Activated T-helper 1 cell treated with anti-CD3 and anti-CD28 coated beads, Interleukin-12 subunit alpha, Interleukin-12 subunit beta, Interleukin-2, Interleukin-4 antibody, amounts not matched to agents 30 ng/mL and 10 ng/mL and 1 ng/mL, durations not matched to agents 14 hours and 24 hours and 36 hours (primary cell): ENCODE data around the gene MEP1A. TPM values are rescaled to one million over a fixed set of nuclear protein-coding genes. Genes with fewer than 3 reads are reported as not detected.
"Not testable (repeated sequence)": the region's sequence is repeated elsewhere in the genome, so short reads cannot be mapped to it uniquely, and the experiment has no call there.

ENCODE experiments used
- DNase-seq: peaks from one replicate; pipeline ENCODE4 v3.0.0; 2021; ENCODE audit warnings: low spot score
- H3K27ac Mint-ChIP-seq: one replicate; pipeline ENCODE4 v1.8.0; 2021; ENCODE audit warnings: mild to moderate bottlenecking, mixed read lengths
- H3K27me3 Mint-ChIP-seq: one replicate; pipeline ENCODE4 v1.8.0; 2022; ENCODE audit warnings: mild to moderate bottlenecking, moderate library complexity, mixed read lengths; ENCODE audit not compliant: insufficient read depth
- H3K36me3 Mint-ChIP-seq: one replicate; pipeline ENCODE4 v1.8.0; 2021; ENCODE audit warnings: low read depth, mixed read lengths
- H3K4me1 Mint-ChIP-seq: one replicate; pipeline ENCODE4 v1.8.0; 2021; ENCODE audit warnings: low read depth, mixed read lengths
- H3K4me3 Mint-ChIP-seq: one replicate; pipeline ENCODE4 v1.8.0; 2021; ENCODE audit warnings: mild to moderate bottlenecking, moderate library complexity, mixed read lengths
- H3K9me3 Mint-ChIP-seq: one replicate; pipeline ENCODE4 v1.8.0; 2021; ENCODE audit warnings: mixed read lengths
- intact Hi-C: fragments of 100-400 bp; cut with micrococcal nuclease; formaldehyde crosslinking; loops from one replicate; pipeline ENCODE4 v1.15.1; 2024
- total RNA-seq: library from RNA; stranded (reverse); gene quantifications from 2 replicates; pipeline ENCODE4 v1.2.3, GENCODE V29; 2022

MEP1A gene
- total RNA-seq, 1 donor from 2014 or later: not detected

DNA sequence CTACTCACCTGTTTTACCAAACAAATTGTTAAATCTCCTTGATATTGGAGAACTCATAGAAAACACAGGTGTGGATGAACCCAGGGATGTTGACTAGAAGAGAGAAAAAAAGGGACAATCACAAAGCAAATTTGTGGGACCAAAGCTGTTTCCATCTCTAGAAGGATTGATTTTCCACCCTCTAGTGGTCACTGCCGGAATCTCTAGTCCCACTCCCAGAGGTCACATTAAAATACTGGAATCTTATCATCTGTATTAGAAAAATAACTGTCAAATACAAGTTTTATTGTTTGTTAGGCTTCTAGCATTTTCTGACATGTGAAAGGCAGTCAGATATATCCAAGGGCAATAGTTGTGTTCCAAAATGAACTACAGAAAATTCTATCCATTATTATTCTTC lies 62.8 kb downstream of the MEP1A start:
- H3K36me3 Mint-ChIP-seq, intact Hi-C loops, H3K27me3 Mint-ChIP-seq, H3K4me1 Mint-ChIP-seq, H3K27ac Mint-ChIP-seq, H3K9me3 Mint-ChIP-seq, DNase-seq, H3K4me3 Mint-ChIP-seq: not testable (repeated sequence)

GRCh38 chr6:46862381-46862780 lies 69.2 kb downstream of the MEP1A start:
- Mint-ChIP-seq H3K9me3 (no peaks in the 10 kb centered on the region), H3K27me3 (peaks cover 5% of the 10 kb centered on the region), H3K4me1 (no peaks in the 10 kb centered on the region), H3K36me3 (no peaks in the 10 kb centered on the region), H3K4me3 (no peak overlapping the region), H3K27ac (no peak overlapping the region)
- DNase-seq: no peak
- intact Hi-C loops: no loop called here

DNA sequence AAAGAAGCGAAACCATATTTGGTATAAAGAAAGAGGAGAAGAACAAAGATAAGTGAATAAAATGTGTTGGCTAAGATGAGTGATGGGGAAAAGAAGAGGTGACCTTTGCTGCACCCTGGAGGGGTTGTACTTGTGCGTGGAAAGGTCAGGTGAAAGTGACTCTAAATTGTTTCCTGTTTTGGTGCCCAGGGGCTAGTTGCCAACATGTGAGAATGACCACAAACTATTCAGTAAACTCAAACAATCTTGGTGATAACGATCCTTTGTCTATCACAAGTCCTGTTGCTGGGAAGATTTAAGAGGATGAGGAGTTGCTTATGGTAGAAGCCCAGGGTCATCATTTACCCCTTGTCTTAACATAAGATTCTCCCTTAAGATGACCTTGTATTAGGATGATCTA lies 70.6 kb downstream of the MEP1A start:
- Mint-ChIP-seq H3K4me1 (no peaks in the 10 kb centered on the region), H3K9me3 (no peaks in the 10 kb centered on the region), H3K27ac (no peak overlapping the region), H3K4me3 (no peak overlapping the region), H3K36me3 (no peaks in the 10 kb centered on the region), H3K27me3 (peaks cover 6% of the 10 kb centered on the region)
- intact Hi-C loops: no loop called here
- no peak for DNase-seq

GRCh38 chr6:46865221-46865620 lies 72.0 kb downstream of the MEP1A start:
- Mint-ChIP-seq H3K36me3 (no peaks in the 10 kb centered on the region), H3K4me3 (no peak overlapping the region), H3K27ac (no peak overlapping the region), H3K4me1 (no peaks in the 10 kb centered on the region), H3K9me3 (no peaks in the 10 kb centered on the region), H3K27me3 (peaks cover 6% of the 10 kb centered on the region)
- intact Hi-C loops: no loop called here
- no peak for DNase-seq

DNA sequence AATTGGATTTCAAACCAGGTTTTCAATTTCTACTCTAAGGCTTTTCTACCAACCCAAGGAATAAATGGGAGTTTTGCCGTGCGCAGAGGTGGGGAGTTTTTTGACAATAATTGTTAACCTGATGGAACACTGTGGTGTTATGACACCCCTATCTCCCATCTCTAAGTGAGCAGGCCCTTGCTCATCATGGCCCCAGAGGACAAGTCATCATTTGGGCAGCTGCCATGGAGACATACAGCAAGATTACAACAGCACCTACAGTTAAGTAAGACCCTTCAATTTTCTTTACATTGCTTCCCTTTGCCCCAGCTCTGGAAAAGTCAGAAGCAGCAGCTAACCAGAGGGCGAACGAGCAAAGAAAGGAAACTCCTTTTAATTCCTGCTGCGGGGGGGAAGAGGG lies 74.2 kb downstream of the MEP1A start:
- Mint-ChIP-seq H3K27me3 (peaks cover 7% of the 10 kb centered on the region), H3K27ac (no peak overlapping the region), H3K9me3 (no peaks in the 10 kb centered on the region), H3K36me3 (no peaks in the 10 kb centered on the region), H3K4me3 (no peak overlapping the region), H3K4me1 (no peaks in the 10 kb centered on the region)
- DNase-seq: no peak
- intact Hi-C loops: no loop called here

- Mint-ChIP-seq H3K27me3 (peaks cover 1% of the 10 kb centered on the region), H3K4me1 (no peaks in the 10 kb centered on the region), H3K4me3 (no peak overlapping the region), H3K27ac (no peak overlapping the region), H3K36me3 (no peaks in the 10 kb centered on the region), H3K9me3 (no peaks in the 10 kb centered on the region)
- no peak for DNase-seq
- intact Hi-C loops: no loop called here
These were observed 82.9 kb downstream of the MEP1A start for GRCh38 chr6:46876126-46876525.

DNA sequence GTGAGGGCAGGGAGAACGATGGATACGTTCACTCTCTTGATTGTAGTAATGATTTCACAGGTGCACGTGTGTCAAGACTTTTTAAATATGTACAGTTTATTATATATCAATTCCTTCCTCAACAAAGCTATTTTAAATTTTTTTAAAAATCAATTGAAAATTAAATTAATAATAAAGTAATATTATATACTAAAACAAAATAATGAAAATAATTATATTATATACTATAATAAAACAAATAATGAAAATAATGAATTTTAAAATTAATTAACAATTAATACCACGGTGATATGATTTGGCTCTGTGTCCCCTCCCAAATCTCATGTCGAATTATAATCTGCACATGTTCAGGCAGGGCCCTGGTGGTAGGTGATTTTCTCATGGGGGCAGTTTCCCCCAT lies 85.8 kb downstream of the MEP1A start:
- H3K4me1 Mint-ChIP-seq: no peaks in the 10 kb centered on the region
- H3K36me3 Mint-ChIP-seq: no peaks in the 10 kb centered on the region
- no peak overlapping the region for H3K27ac Mint-ChIP-seq
- DNase-seq: no peak
- no peaks in the 10 kb centered on the region for H3K27me3 Mint-ChIP-seq
- intact Hi-C loops: no loop called here
- H3K9me3 Mint-ChIP-seq: no peaks in the 10 kb centered on the region
- H3K4me3 Mint-ChIP-seq: no peak overlapping the region

DNA sequence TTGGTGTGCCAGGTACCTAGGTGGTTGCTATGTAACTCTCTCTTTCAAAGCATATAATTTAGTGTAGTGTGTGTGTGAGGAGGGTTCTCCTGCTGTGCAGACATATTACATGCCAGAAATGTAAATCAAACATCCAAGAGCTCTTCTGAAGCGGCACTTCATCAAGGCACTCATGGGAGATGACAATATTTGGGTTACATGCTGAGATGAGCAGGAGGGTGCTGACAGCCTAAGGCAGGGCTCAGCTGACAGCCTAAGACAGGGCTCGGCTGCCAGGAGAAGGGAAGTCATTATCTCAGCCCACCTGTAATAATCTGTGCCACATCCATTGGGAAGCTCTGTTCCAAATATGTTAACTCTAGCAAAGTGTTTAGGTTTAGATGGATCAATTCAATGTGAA lies 89.5 kb downstream of the MEP1A start:
- intact Hi-C loops: no loop called here
- DNase-seq: no peak
- H3K4me3 Mint-ChIP-seq: no peak overlapping the region
- no peaks in the 10 kb centered on the region for H3K9me3 Mint-ChIP-seq
- H3K27ac Mint-ChIP-seq: no peak overlapping the region
- H3K36me3 Mint-ChIP-seq: no peaks in the 10 kb centered on the region
- H3K27me3 Mint-ChIP-seq: no peaks in the 10 kb centered on the region
- H3K4me1 Mint-ChIP-seq: no peaks in the 10 kb centered on the region

DNA sequence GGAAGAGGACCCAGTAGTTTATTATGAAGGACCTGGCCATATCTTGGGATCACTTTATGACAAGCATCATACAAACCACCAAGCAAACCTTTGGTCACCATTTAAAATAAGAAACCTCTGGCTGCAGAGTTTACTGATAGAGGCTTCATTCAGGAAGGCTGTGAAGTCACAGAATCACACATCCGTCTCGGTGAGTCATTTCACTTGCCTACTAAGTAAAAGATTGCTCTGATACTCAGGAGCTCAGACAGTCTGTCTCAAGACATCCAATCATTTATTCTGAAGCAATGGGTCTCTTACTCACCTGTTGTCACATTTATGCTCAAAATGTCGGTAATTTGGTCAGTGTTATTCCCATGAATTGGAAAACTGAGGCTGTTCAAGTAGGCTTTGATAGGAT lies 94.8 kb downstream of the MEP1A start:
- no peaks in the 10 kb centered on the region for H3K9me3 Mint-ChIP-seq
- no peak overlapping the region for H3K4me3 Mint-ChIP-seq
- no peaks in the 10 kb centered on the region for H3K36me3 Mint-ChIP-seq
- H3K27me3 Mint-ChIP-seq: peaks cover 2% of the 10 kb centered on the region
- no peak overlapping the region for H3K27ac Mint-ChIP-seq
- DNase-seq: no peak
- H3K4me1 Mint-ChIP-seq: no peaks in the 10 kb centered on the region
- intact Hi-C loops: no loop called here

- Mint-ChIP-seq H3K27ac (no peak overlapping the region), H3K4me1 (no peaks in the 10 kb centered on the region), H3K9me3 (no peaks in the 10 kb centered on the region), H3K27me3 (peaks cover 2% of the 10 kb centered on the region), H3K36me3 (no peaks in the 10 kb centered on the region), H3K4me3 (no peak overlapping the region)
- intact Hi-C loops: no loop called here
- DNase-seq: no peak
These were observed 95.4 kb downstream of the MEP1A start for GRCh38 chr6:46888578-46888977.

Other genes with a start within 250 kb of the MEP1A start
- not detected in 2 replicates for gene CYP39A1, start 140.6 kb upstream of the MEP1A start, total RNA-seq
- not detected in 2 replicates for gene SLC25A27, start 140.4 kb upstream of the MEP1A start, total RNA-seq
- not detected in 2 replicates for gene TDRD6, start 105.5 kb upstream of the MEP1A start, total RNA-seq
- gene PLA2G7, start 58.0 kb upstream of the MEP1A start, total RNA-seq: not detected in 2 replicates
- gene ANKRD66, start 46.5 kb upstream of the MEP1A start, total RNA-seq: not detected in 2 replicates
- gene ADGRF5, start 128.5 kb downstream of the MEP1A start, total RNA-seq: not detected in 2 replicates
- not detected in 2 replicates for gene ADGRF1, start 248.9 kb downstream of the MEP1A start, total RNA-seq